GM18907 (cell line): ENCODE data around the gene HERPUD1.
"Not testable (repeated sequence)": the region's sequence is repeated elsewhere in the genome, so short reads cannot be mapped to it uniquely, and the experiment has no call there.

Experiments used
- ATAC-seq: cut with Tn5 transposase; IDR thresholded peaks from one replicate; pipeline ENCODE4 v1.9.1; 2021; ENCODE audit warnings: mild to moderate bottlenecking, moderate library complexity; ENCODE audit not compliant: unreplicated experiment

Gene HERPUD1

DNA sequence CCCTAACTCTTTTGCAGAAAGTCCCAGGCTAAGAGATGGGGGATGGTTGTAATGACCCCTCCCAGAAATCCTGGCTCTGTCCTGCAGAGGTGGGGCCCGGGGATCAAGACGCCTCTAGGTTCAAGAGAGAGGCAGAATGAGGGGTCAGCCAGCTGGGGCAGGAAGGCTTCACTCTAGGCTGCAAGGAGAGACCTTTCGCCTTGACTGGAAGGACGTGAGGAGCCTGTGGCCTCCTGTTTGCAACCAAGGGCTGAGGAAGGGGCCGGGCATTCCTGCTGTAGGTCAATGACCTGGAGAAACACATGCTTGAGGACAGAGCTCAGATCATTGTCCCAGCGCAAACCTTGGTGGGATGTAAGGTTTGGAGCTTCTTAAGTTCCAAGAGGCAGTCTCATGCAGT is 21.1 kb downstream of the HERPUD1 start:
- ATAC-seq = no peak

DNA sequence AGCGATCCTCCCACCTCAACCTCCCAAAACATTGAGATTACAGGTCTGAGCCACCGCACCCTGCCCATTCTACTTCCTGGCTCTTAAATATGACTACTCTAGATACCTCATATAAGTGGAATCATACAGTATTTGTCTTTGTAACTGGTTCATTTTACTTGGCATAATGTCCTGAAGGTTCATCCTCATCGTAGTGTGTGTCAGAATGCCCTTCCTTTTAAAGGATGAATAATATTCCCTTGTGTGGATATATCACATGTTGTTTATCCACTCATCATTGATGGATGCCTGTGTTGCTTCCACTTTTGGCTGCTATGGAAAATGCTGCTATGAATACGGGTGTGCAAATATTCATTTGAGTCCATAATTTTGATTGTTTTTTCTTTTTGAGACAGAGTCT is 24.1 kb downstream of the HERPUD1 start:
- ATAC-seq = no peak

DNA sequence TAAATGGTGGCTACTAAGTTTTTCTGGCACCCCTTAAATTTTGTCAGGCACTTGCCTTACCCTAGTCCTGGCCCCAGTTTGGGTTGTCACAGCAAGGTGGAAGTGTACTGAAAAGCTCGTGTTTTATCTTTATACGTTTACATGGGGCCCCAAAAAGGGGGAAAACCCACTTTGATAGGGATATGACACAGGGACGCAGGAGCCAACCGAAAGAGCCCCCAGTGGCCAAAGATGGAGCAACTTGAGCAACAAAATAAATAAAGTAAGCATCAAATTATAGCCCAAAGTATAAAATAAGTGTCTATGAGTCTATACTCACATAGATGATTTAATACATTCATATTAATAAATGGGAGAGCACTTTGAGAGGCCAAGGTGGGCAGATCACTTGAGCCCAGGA is 24.8 kb downstream of the HERPUD1 start:
- ATAC-seq = no peak

DNA sequence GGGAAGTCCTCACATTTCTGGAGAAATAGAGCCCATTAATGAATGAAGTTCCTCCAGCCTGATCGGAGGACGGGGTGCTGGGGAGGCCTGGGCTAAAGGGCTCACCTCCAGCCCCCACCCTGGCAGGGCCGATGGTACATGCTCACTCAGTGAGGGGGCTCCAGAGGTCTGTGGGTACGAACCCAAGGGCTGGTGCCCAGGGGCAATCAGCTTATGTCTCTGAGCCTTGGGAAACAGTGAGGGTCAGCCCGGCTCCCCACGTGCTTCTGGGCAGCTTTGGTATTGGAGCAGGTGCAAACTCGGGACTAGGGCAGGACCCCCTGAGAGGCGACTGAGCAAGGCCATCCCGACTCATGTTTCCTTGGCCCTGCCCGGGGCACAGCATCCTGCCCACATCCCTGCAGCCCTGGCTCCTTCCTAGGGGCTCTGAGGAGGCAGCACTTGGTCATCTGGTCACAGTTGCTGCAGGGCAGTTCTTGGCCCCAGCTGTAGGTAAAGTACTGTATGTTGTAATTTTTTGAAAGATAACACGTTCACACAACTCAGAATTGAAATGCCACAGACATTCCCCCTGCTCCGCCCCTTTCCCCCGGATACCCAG is 28.8 kb downstream of the HERPUD1 start:
- no peak for ATAC-seq

DNA sequence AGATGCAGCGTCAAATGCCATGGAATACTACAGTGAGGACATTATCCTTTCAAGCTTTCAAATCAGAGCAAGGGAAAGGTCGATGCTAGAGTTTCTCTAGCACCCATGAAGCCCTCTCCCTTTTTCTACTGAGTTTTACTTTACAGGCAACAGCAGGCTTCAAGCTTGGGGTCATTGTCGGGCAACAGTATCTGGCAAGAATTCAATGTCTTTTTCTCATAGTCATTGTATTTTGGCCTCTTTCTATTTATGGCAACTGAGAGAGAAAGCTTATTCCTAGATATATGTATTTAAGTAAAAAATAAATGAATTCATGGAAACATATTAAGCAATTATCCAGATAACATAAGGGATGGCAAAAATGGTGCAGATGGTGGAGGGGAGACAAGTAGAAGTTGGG is 29.4 kb downstream of the HERPUD1 start:
- no peak for ATAC-seq

DNA sequence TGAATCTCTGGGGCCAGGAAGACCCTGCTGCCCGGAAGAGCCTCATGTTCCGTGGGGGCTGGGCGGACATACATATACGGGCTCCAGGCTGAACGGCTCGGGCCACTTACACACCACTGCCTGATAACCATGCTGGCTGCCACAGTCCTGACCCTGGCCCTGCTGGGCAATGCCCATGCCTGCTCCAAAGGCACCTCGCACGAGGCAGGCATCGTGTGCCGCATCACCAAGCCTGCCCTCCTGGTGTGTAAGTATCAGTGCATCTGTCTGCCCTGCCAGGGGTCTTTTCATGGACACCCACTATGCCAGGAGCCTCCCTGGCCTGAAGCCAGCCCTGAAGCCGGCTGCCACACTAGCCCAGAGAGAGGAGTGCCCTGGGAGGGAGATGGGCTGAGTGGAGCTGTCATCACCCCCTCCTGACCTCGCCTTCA is 29.9 kb downstream of the HERPUD1 start, which contains the start of gene CETP:
Gene CETP (plus strand): TSS at position 100 of the 431 bp plus-strand sequence. CDS start 30 bp downstream, at position 130.
- ATAC-seq = no peak

DNA sequence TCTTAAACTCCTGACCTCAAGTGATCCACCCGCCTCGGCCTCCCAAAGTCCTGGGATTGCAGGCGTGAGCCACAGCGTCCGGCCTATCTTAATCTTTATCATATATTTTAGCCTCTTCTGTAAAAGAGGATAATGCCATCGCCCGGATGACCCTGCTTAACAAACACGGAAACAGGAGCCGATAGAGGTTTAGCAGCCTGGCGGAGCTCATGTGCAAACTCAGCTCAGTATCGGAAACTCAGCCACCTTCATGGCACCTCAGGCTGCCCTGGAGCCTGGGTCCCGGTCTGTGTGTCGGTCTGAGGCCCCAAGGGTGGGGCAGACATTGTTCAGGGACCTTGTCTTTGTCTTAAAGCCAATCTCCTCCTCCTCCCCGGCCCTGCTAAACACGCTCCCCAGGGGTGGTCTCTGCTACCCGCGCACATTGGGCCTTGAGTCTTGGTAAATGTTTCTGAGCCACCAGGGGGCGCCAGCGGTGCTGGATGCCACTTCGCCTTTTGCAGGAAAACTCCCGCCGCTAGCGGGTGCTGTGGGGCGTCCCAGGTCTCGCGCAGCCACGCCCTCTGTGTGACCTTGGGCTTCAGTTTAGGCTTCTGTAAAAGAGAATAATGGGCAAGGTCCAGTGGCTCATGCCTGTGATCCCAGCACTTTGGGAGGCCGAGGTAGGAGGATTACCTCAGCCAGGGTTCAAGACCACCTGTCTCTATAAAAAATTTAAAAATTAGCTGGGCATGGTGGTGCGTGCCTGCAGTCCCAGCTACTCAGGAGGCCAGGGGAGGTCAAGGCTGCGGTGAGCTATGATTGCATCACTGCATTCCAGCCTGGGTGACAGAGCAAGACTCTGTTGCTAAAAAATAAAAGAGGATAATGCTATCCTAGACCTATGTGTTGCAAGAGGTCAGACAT is 32.6 kb downstream of the HERPUD1 start:
- ATAC-seq = peak; percentile 76

DNA sequence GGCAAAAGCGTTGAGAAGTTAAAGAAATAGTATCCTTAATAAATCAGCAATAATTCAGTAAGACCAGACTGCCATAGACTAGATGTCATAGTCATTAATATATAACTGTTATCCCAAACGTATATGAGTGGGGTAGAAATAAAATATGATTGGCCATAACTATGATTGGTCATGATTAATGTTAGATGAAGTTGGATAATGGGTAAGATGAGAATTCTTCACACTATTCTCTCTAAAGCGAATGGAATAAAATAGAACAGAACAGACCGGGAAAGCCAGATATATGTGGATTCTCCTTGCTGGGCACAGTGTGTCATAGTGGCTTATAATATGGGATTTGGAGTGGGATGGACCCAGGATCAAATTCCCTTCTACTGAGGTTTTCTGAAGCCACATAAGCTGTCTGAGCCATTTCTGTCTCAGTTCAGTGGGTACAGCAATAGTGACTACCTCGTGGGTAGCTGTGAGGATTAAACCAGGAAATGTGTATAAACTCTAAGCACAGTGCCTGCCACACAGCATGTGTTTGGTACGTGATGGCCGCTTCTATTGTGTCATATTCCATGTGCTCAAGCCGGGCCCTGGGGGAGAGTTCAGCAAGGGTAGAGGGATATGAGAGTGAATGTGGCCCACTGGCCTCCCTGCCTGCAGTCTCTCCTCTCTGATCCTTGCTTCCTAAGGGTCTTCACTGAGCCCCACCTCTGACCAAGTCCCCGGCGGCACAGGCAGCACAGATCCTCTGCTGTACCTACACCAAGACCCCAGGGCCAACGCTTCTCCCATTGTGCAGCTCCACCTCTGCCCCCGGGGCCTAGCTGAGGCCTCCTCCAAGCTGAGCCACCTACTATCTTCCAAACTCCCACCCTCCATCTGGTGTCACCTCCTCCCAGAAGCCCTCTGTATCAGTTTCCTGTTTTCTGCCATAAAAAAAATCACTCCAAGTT is 33.5 kb downstream of the HERPUD1 start:
- ATAC-seq = no peak

DNA sequence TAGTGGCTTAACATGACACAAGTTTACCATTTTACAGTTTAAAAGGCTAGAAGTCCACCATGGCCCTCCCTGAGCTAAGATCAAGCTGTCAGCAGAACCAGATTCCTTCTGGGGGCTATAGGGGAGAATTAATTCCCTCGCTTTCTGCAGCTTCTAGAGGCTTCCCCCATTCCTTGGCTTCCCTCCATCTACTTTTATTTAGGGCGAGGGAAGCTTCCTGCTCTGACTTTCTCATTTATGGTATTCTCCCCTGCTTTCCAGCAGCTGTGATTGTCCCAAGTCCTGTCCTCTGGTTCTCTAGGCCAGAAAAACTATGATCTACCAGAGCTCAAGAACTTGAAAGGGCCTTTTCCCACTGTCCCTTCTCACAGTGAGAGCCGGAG is 34.1 kb downstream of the HERPUD1 start:
- no peak for ATAC-seq

DNA sequence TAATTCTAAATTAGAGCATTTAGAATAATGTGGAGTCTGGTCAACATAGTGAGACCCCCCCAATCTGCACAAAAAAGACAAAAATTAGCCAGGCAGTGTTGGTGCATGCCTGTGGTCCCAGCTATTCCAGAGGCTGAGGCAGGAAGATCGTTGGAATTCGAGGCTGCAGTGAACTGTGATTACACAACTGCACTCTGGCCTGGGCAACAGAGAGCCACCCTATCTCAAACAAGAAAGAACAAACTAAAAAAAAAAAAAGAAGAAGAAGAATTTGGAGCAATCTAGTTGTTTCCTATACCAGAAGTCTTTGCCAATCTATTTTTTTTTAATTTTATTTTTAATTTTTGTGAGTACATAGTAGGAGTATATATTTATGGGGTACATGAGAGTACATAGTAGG is 35.8 kb downstream of the HERPUD1 start:
- no peak for ATAC-seq

DNA sequence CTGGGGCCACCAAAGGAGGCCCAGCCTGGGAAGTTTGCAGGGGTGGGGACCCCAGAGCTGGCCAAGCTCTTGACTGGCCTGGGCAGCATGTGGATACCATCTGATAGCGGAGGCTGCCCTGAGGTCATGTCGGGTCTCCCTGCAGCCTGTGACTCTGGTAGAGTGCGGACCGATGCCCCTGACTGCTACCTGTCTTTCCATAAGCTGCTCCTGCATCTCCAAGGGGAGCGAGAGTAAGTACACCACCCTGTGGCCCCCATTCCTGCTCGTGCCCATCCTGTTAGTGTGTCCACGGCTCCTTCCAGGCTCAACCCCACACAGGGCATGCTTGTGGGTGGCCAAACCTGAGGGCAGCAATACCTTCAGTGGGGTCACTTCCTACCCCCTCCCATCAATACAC is 37.8 kb downstream of the HERPUD1 start:
- no peak for ATAC-seq

DNA sequence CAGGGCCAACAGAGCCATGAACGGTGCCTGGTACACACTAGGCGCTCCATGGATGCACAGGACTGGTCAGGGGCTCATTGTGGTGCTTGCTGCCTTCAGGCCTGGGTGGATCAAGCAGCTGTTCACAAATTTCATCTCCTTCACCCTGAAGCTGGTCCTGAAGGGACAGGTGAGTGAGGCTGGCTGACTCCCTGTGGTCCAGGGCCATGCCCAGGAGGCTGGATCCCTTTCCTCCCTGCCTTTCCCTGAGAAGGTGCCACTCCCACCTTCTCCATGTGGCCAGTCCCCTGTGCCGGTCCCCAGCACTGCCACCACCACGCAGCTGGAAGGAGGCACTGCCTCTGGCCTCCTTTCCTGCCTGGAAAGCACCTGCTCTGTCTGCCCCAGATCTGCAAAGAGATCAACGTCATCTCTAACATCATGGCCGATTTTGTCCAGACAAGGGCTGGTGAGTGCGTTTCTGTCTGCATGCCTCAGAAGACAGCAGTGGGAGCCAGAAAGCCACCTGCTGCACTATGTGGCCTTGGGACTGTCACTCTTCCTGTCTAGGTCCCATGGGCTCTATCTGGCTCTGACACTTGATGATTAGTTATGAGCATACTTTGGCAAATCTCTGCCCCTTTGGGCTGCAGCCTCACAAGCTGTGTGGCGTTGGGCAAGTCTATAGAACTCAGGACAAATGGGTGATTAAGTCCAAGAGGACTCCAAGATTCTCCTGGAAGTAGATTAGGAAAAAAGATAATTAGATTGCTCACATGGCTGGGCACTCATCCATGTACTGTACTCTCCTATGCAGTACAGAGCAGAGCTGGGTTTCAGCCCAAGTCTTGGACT is 39.2 kb downstream of the HERPUD1 start:
- peak; percentile 82 for ATAC-seq

DNA sequence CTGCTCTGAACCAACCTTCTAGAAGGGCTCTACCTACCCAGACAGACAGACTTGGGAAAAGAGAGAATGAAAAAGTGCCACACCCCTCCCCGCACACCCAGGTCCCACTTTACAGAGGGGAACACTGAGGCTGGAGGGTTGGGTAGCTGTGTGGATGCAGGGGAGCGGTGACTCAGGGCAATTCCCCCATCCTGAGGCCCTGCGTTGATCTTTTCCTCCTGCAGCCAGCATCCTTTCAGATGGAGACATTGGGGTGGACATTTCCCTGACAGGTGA is 39.8 kb downstream of the HERPUD1 start:
- no peak for ATAC-seq

DNA sequence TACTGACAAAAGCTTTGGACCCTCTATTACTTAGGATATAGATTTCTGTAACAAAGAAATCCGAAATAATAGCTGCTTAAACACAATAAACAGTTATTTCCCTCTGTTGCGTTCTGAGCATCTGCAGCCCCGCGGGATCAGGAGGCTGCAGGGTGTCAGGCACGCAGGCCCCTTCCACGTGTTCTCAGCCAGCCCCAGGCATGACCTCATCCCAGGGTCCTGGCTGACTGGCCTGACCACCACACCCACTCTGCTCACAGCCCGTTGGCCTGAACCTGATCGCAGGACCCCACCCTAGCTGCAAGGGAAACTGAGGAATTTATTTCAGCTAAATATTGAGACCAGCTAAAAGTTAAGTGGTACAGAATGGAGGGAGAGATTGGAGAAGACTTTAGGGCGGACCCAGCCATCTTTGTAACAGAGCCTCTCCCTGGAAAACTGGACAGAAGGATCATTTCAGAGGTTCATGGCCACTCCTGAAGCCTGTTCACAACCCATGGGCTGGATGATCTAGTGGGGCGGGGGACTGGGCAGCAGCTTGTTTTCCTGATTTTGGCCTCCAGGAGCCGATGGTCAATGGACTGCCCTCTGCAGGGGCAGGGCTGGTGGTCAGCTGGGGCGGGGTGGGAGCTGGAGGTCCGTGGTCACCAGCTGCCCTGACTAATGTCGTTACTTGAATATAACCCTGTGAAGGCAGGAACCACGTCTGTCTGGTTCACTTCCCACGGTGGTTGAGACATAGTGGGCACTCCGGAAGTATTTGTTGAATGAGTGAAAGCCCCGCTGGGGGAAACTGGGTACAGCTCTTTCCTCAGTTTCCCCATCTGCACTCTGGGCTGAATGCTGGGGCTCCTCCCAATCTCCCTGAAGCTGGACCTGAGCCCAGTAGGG is 40.7 kb downstream of the HERPUD1 start:
- ATAC-seq = no peak

DNA sequence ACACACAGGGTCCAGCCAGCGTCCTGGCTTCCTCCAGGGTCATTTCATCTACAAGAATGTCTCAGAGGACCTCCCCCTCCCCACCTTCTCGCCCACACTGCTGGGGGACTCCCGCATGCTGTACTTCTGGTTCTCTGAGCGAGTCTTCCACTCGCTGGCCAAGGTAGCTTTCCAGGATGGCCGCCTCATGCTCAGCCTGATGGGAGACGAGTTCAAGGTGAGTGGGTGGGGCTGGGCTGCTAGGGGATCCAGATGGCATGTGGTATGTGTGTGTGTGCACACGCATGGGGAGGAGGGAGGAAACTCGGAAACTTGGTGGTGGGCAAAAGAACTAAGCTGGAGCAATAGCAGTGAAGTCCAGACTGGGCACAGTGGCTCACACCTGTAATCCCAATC is 41.4 kb downstream of the HERPUD1 start:
- no peak for ATAC-seq

DNA sequence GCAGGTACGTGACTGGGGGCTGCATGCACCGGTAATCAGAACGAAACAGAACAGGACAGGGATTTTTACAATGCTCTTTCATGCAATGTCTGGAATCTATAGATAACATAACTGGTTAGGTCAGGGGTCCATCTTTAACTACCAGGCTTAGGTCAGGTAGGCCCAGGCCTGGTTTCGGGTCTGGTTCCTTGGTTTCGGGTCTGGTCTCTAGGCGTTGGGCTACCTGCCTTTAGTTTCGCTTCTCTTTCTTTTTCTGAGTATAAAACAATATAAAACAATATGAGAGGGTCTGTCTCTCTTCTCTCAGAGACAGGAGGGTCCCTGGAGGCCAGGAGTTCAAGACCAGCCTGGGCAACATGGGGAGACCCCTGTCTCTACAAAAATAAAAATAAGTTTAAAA is 42.0 kb downstream of the HERPUD1 start:
- not testable (repeated sequence) for ATAC-seq

DNA sequence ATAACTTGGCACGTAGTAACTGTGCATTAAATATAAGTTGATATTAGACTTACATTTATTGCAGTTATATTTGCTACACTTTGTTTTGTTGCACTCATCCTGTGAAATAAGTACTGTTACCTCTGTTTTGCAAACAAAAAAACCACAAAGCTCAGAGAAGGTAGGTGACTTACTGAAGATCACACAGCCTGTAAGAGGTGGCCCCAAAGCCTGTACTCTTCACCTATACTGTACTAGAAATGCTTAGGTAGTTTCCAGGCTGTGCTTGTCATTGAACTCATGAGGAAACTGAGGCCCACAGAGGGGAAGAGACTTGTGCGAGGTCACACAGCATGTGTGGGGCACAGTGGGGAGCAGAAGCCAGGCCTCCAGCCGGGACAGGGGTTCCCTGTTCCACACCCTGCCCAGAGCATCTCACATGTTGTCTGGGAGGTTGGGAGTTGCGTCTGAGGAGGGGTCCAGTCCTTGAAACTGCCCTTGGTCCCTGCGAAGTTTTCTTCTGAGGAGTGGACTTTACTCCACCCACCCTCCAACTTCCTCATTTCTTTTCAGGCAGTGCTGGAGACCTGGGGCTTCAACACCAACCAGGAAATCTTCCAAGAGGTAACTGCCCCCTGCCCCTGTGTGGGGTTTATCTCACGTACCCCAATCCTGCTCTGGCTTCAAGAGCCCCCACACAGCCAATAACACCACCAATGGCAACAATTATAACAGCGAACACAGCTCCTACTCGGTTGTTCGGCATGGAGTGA is 42.8 kb downstream of the HERPUD1 start:
- ATAC-seq = no peak

DNA sequence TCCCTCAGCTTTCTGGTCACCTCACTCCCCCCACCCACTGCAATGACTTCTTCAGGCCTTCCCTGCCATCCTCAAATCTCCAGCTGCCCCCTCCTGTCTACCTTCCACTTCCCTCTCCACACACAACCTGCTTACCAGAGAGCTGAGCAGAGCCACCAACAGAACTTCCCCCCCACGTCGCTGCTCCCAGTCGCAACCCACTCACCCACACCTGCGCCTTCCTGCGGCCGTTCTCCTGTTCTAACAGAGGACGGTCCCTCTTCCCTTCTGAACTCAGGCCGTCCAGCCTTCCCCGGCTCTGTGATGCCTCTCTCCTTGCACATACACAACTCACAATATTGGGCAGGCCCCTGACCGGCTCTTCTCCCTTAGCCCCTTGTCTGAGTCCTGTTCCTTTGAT is 43.8 kb downstream of the HERPUD1 start:
- no peak for ATAC-seq

DNA sequence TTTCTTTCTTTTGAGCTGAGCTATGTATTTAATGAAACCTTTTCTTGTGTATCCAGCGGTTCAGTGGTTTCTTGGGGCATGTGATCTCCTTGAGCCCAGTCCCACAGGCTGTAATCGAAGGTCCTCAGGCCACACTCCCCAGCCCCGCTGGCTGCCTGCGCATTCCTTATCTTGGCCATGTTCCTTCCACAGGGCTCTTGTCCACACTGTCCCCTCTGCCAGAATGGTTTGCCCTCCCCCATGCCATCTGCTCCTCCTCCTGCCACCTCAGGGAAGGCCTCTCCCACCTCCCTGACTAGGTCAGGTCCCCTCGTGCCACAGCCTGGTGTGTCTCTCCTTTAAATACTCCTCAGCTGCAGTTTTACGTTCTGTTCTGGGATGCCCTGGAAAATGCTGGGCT is 45.3 kb downstream of the HERPUD1 start:
- ATAC-seq = no peak
